GM08714 (cell line): ENCODE results near the gene GRIN3A.

Experiments used
- H3K4me3 ChIP-seq: fragments of 200-500 bp; sonication (Bioruptor generic); 2 replicates; pipeline ENCODE4 v1.5.1; 2014; ENCODE audit warnings: mild to moderate bottlenecking, low read length, inconsistent platforms
- ZNF274 ChIP-seq: IDR thresholded peaks from 2 replicates; pipeline ENCODE4 v1.6.1; 2012; ENCODE audit warnings: mild to moderate bottlenecking, low read depth, low read length

Gene GRIN3A

DNA sequence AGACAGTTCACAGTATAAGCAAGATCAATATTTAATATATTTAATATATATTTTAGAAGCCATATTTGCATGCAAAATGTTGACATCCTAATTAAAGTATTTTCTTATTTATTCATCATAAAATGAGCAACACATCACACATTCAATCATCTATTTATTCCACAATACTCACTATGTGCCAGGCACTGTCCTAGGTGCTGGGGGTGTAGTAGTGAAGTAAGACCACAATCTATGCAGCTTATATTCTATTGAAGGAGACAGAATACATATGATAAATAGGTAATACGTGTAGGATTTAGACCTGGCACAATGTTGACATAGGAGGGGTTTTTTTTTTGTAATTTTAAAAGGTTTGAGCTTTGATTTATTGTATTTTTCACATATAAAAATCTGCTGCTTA lies 63.1 kb downstream of the GRIN3A start:
- TF ChIP-seq ZNF274: no peak
- H3K4me3 ChIP-seq: no peak overlapping the region

DNA sequence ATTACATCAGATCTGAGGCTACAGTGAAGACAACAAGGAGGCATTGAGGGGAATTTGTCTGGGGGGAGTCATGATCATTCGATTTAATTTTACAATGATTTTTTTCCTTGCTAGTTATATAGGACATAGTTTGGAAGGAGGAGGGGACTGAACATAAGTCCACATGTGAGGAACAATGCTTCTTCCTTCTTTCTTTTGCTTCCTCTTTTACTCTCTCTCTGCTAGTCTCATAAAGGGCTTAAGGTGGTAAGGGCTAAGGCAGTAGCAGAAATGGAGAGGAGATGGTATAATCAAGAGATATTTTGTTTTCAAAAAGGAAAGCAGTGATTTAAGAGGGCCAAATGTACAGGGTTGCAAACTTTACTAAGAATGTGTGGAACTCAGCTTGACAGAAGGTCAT lies 64.3 kb downstream of the GRIN3A start:
- H3K4me3 ChIP-seq: no peak overlapping the region
- TF ChIP-seq ZNF274: no peak

GRCh38 chr9:101673642-101674041 lies 64.8 kb downstream of the GRIN3A start:
- TF ChIP-seq ZNF274: no peak
- no peak overlapping the region for H3K4me3 ChIP-seq

DNA sequence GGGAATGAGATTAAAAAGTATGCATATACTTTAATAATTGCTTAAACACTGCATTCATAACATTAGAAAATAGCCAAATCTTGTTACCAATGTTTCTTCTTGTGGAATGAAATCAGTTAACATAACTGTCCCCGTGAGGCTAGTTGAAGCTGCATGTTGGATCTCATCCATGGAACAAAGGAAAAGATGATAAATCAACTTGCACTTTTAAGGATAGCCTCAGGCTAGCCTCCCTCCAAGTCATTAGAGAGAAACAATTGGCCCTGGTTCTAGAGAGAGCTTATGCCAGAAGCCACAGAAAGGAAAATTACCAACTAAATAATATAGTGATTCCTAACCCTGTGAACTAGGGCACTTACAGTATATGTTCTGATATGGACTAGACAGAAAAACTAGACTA lies 66.9 kb downstream of the GRIN3A start:
- TF ChIP-seq ZNF274: no peak

GRCh38 chr9:101668421-101668820 lies 70.0 kb downstream of the GRIN3A start:
- TF ChIP-seq ZNF274: no peak
- no peak overlapping the region for H3K4me3 ChIP-seq

More for the DNA sequence above, 66.9 kb downstream of the GRIN3A start:
- no peak overlapping the region for H3K4me3 ChIP-seq

DNA sequence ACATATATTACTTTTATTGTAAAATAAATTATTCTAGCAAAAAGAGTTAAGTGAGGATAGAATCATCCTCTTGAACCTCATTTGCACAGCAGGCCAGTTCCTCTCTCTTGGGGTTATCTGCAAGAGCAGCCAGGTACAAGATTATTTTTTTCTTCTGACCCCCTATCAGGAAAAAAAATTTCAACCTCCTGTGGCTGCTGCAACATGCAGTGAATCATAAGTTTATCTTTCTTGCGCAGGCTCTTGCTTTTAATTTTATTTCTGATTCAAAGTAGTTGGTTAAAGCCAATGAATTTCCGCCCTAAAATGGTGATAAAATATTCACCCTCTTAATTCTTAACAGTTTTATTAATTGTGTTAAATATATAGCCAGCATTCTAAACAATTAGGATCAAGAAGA lies 74.0 kb downstream of the GRIN3A start:
- no peak overlapping the region for H3K4me3 ChIP-seq
- TF ChIP-seq ZNF274: no peak

- no peak overlapping the region for H3K4me3 ChIP-seq
- TF ChIP-seq ZNF274: no peak
Observed at GRCh38 chr9:101652601-101653175, 85.8 kb downstream of the GRIN3A start.

DNA sequence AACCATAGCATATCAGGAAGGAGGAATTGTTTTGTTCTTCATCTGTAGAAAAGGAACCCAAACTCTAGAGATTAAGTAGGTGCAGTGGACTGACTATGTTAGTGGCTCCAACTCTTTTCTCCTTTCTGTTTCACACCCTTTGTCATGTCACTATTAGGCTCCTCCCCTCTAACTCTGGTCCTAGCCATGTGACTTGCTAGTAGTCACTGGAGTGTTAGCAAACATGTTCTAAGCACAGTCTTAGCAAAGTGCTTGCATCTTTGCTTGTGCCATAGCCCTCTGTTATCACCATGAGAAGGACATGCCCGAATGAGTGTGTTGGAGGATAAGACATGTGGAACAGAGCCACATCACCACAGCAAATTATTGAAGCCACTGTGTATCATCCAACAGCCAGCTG lies 88.3 kb downstream of the GRIN3A start:
- no peak for TF ChIP-seq ZNF274
- H3K4me3 ChIP-seq: no peak overlapping the region

DNA sequence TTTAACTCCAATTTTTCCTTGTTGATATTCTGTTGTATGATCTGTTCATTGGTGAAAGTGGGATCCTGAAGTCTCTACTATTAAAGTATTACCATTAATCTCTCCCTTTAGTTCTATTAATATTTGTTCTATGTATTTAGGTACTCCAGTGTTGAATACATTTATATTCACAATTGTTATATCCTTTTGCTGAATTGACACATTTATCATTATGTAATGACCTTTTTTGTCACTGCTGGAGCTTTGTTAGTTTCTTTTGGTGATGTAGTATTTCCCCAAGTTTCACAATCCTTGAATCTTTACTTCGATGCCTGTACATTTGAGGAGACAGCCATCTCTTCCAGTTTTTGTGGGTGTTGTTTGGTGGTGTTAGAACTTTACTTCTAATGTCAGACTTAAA lies 90.0 kb downstream of the GRIN3A start:
- no peak for TF ChIP-seq ZNF274
- H3K4me3 ChIP-seq: no peak overlapping the region

GRCh38 chr9:101639785-101640665 lies 98.4 kb downstream of the GRIN3A start:
- no peak for TF ChIP-seq ZNF274

GRCh38 chr9:101639311-101639710 lies 99.1 kb downstream of the GRIN3A start:
- no peak overlapping the region for H3K4me3 ChIP-seq
- no peak for TF ChIP-seq ZNF274

More at GRCh38 chr9:101639785-101640665, 98.4 kb downstream of the GRIN3A start:
- no peak overlapping the region for H3K4me3 ChIP-seq

DNA sequence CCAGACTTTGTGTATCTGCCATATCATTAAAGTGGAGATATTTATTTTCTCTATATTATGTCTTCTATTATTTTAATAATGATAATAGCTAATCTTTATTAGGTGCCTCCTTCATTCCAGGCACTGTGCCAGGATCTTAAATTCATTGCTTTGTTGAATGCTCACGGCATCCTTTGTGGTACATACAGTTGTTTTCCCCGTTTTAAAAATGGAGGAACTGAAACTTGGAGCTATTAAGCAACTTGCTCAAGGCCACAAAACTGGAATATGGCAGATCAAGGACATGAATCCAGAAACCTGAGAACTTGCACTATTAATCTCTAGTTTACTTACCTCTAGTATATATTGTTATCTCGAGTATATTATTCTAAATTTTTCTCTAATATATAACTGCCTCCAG lies 102.2 kb downstream of the GRIN3A start:
- H3K4me3 ChIP-seq: no peak overlapping the region
- TF ChIP-seq ZNF274: no peak

GRCh38 chr9:101635473-101635872 lies 103.0 kb downstream of the GRIN3A start:
- no peak overlapping the region for H3K4me3 ChIP-seq
- TF ChIP-seq ZNF274: no peak

DNA sequence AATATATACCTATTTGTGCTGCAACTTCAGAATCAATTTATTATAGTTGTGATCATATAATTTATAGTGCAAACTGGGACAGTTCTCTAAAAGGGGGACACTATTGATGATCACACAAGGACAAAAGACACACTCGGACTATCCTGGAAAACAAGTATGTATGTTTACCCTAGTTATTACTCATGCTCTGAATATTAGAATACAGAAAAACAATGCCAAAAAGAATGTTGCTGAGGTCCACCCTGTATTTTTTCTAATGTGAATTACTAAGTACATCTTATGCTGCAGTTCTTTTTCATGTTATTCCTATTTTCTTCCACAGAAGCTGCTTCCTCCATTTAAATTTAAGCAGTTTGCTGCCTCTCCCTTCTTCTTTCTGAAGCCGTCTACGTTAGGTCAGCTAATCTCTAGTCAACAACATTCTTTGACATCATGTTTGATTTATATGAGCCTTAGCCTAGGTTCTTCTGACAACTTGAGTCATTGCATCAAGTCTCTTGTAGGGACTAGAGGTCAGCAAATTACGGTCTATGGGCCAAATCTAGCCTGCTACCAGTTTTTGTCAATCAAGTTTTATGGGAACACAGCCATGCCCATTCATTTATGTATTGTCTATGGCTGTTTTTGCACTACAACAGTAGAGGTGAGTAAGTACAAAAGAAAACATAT lies 103.6 kb downstream of the GRIN3A start:
- no peak overlapping the region for H3K4me3 ChIP-seq
- TF ChIP-seq ZNF274: no peak

- TF ChIP-seq ZNF274: no peak
Observed at GRCh38 chr9:101632611-101633010, 105.8 kb downstream of the GRIN3A start.

More at GRCh38 chr9:101632611-101633010, 105.8 kb downstream of the GRIN3A start:
- H3K4me3 ChIP-seq: no peak overlapping the region
